ENCODE data around the gene ATL2. TPM values are rescaled to one million over a fixed set of nuclear protein-coding genes. Genes with fewer than 3 reads are reported as not detected.

Gene ATL2
- total and polyA plus RNA-seq, 2 of the 8 experiments (the other 6 are each of a cell fraction or from before 2014, with no cell fraction given): 38.8 to 84.6 TPM

DNA sequence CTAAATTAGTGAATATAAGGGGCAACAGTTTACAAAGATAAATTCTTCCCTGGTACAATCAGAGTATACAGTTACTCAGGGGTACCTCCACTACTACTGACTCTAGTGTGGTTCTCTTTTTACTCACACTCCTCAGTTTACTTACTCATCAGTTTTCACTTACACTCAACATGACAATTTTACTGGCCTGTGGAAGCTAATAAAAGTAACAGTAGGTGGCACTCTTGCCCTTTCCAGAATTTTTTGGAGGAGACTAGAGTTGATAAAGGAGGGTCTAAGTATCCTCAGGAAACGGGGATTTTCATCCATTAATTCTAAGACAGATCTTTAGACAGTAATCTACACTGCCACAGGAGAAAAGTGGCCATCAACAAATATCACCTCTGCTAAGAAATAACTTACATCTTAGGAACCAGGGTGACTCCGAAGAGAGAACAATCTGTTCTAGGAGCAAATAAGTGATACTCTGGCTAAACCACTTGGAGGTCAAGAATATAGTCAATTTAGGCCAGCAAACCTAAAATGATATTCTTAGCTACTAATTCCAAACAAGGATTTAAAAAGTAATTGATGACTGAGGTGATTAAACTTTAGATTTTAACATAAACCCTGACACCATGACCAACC, 61.3 kb downstream of the ATL2 start:
- peaks cover 2 to 59% (median 30%) of the 10 kb centered on the region in 4 experiments; a peak in 7 of 8 replicates for H3K36me3 ChIP-seq (ENCODE audit: control insufficient read depth in 2 of 4, insufficient read depth in 4 of 4, low read length in 3 of 4)

More for the DNA sequence above, 61.3 kb downstream of the ATL2 start:
- TF ChIP-seq RAD21 (IDR thresholded peaks at IDR 0.05 in 1 of 2, conservative IDR thresholded peaks at IDR 0.05 in 1 of 2; ENCODE audit: low read depth in 2 of 2, low read length in 2 of 2) (peak; percentile 87 to 89), CTBP2 (IDR thresholded peaks at IDR 0.05; ENCODE audit: borderline replicate concordance, insufficient read depth, insufficient read length, low read length) (no peak), TAF7 (optimal IDR thresholded peaks at IDR 0.05; ENCODE audit: borderline replicate concordance, low read depth, low read length) (no peak), MAFK (IDR thresholded peaks at IDR 0.05; ENCODE audit: low read depth, low read length) (peak; percentile 81), BACH1 (IDR thresholded peaks at IDR 0.05; ENCODE audit: low read length) (peak; percentile 61; the same call in 1 of the 2 replicates)
- TF ChIP-seq, protein P1, sequence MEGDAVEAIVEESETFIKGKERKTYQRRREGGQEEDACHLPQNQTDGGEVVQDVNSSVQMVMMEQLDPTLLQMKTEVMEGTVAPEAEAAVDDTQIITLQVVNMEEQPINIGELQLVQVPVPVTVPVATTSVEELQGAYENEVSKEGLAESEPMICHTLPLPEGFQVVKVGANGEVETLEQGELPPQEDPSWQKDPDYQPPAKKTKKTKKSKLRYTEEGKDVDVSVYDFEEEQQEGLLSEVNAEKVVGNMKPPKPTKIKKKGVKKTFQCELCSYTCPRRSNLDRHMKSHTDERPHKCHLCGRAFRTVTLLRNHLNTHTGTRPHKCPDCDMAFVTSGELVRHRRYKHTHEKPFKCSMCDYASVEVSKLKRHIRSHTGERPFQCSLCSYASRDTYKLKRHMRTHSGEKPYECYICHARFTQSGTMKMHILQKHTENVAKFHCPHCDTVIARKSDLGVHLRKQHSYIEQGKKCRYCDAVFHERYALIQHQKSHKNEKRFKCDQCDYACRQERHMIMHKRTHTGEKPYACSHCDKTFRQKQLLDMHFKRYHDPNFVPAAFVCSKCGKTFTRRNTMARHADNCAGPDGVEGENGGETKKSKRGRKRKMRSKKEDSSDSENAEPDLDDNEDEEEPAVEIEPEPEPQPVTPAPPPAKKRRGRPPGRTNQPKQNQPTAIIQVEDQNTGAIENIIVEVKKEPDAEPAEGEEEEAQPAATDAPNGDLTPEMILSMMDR (IDR thresholded peaks at IDR 0.05; ENCODE audit: control extremely low read depth in 1 of 3, insufficient read depth in 1 of 3, low read depth in 1 of 3, low read length in 3 of 3): peak in 2 of 3 experiments; percentile 60 to 65; a peak in 2 of 4 replicates
- Histone ChIP-seq H3K27ac (ENCODE audit: low read depth, low read length) (no peak overlapping the region), H3K18ac (ENCODE audit: extremely low read depth, low read length) (no peak overlapping the region), H3K23ac (ENCODE audit: insufficient read length) (no peak overlapping the region), H3K27me3 (replicated peaks in 1 of 4; ENCODE audit: control insufficient read depth in 3 of 4, extremely low read depth in 1 of 4, insufficient read depth in 3 of 4, low read length in 3 of 4) (no peaks in the 10 kb centered on the region), H3K14ac (ENCODE audit: insufficient read length) (no peak overlapping the region), H3K23me2 (ENCODE audit: low read depth, low read length) (no peaks in the 10 kb centered on the region), H4K91ac (replicated peaks; ENCODE audit: insufficient read length, low read length) (no peak overlapping the region), H3K4ac (replicated peaks; ENCODE audit: insufficient read length, low read depth, low read length) (no peak overlapping the region), H2BK12ac (ENCODE audit: low read depth, low read length) (no peak overlapping the region), H2AFZ (ENCODE audit: low read length) (no peak overlapping the region), H2BK120ac (replicated peaks; ENCODE audit: low read depth, low read length) (no peak overlapping the region), H3K4me1 (replicated peaks in 1 of 4; ENCODE audit: control insufficient read depth in 3 of 4, insufficient read depth in 4 of 4, low read length in 3 of 4) (no peaks in the 10 kb centered on the region), H2BK20ac (ENCODE audit: low read length) (no peak overlapping the region), H2BK5ac (ENCODE audit: low read depth, low read length) (no peak overlapping the region), H3K4me3 (ENCODE audit: extremely low read depth in 1 of 4, insufficient read depth in 2 of 4, low read depth in 3 of 4, low read length in 4 of 4) (no peak overlapping the region), H2AK5ac (ENCODE audit: low read depth, low read length) (no peak overlapping the region), H3K79me2 (ENCODE audit: control insufficient read depth in 1 of 2, insufficient read depth in 2 of 2, low read length in 2 of 2) (peaks cover 0 to 3% of the 10 kb centered on the region in 2 experiments; a peak in 1 of 4 replicates), H3K79me1 (ENCODE audit: low read depth, low read length) (no peaks in the 10 kb centered on the region), H3K4me2 (ENCODE audit: insufficient read depth in 1 of 2, low read depth in 2 of 2, low read length in 2 of 2) (no peak overlapping the region), H4K8ac (ENCODE audit: extremely low read depth, insufficient read depth, low read length) (no peak overlapping the region), H3K9ac (replicated peaks in 1 of 4; ENCODE audit: extremely low read depth in 1 of 4, low read depth in 3 of 4, low read length in 3 of 4) (no peak overlapping the region), H3K56ac (replicated peaks; ENCODE audit: insufficient read length, low read depth, low read length) (no peak overlapping the region), H4K20me1 (replicated peaks in 1 of 2; ENCODE audit: control insufficient read depth in 1 of 2, insufficient read depth in 2 of 2, low read length in 2 of 2) (peaks cover 0 to 2% of the 10 kb centered on the region in 2 experiments), H4K5ac (ENCODE audit: insufficient read length, low read depth, low read length) (no peak overlapping the region), H3K9me3 (ENCODE audit: insufficient read depth in 2 of 2, low read depth in 1 of 2, low read length in 1 of 2) (no peaks in the 10 kb centered on the region), H2BK15ac (ENCODE audit: low read length) (no peak overlapping the region)
- WGBS, 2 experiments (ENCODE audit: extremely low coverage in 1 of 2, insufficient coverage in 1 of 2, insufficient read length in 1 of 2, insufficient replicate concordance in 2 of 2, low coverage in 1 of 2, low lambda C conversion rate in 2 of 2, missing lambda C conversion rate in 1 of 2): 76% methylated on average over 2 of the region's 2 CpGs; no CpG with 5 or more reads in 1 of the 2 experiments
- ChIA-PET POLR2A (ENCODE audit: partially characterized antibody) (interaction anchor here (1.1 to 1.2 kb wide), 2 partner anchors 14 to 428 kb away, joined by 3 read pairs; no protein-coding TSS in a partner anchor), CTCF (ENCODE audit: partially characterized antibody) (interaction anchor here (0.5 to 7.3 kb wide), 42 partner anchors 9 to 427 kb away, joined by 3 to 94 read pairs (median 4); partner anchors contain the start of gene ATL2)
- DNase-seq (ENCODE audit: low read depth in 1 of 2, low spot score in 2 of 2) (no peak), FAIRE-seq (no peak)

Measured in H1 (cell line).